Measurements from ENCODE around the gene RUNX1. TPM values are rescaled to one million over a fixed set of nuclear protein-coding genes. Genes with fewer than 3 reads are reported as not detected.

The RUNX1 gene
- total and polyA plus RNA-seq, 4 donors = 23.3 to 100 (median 33.4) TPM

DNA sequence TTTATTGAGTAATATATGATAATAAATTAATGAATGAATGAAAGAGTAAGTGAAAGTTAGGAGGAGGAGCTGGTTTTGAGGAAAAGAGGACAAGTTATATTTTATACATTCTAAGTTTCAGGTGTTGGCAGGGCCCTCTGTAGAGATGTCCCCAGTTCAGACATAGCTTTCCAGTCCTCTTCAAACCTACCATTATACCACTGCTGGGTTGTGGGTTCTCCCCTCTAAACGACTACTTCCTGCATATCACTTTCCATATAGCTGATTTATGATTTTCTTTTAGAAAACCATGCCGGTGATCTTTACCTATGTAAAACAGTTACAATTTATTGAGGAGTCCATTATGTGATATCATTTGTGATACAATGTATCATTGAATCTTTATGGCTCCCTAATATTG lies 116.9 kb downstream of the RUNX1 start:
- Histone ChIP-seq H3K27ac (ENCODE audit: low read depth in 1 of 2, low read length in 1 of 2) (no peak overlapping the region), H3K36me3 (ENCODE audit: control insufficient read depth in 4 of 4, insufficient read depth in 4 of 4, low read length in 4 of 4) (no peaks in the 10 kb centered on the region), H3K9me3 (ENCODE audit: control insufficient read depth in 4 of 4, insufficient read depth in 3 of 4, low read length in 3 of 4) (no peaks in the 10 kb centered on the region), H3K9ac (ENCODE audit: insufficient read depth in 1 of 2, low read length in 2 of 2) (no peak overlapping the region), H3K27me3 (ENCODE audit: control insufficient read depth in 3 of 3, insufficient read depth in 3 of 3, low read length in 2 of 3) (peaks cover 0 to 2% (median 0%) of the 10 kb centered on the region in 3 donors), H3K4me3 (no peak overlapping the region), H3K4me1 (ENCODE audit: control insufficient read depth in 5 of 5, insufficient read depth in 5 of 5, low read length in 5 of 5) (peaks cover 0 to 18% (median 3%) of the 10 kb centered on the region in 5 donors)
- TF ChIP-seq CTCF (IDR thresholded peaks at IDR 0.05; ENCODE audit: control extremely low read depth, extremely low read depth) = no peak
- WGBS, 2 donors = 36 to 67% methylated on average over 2 of the region's 2 CpGs
- DNase-seq (no peak), ATAC-seq (ENCODE audit: insufficient read depth, low FRiP score) (no peak)

GRCh38 chr21:34930971-34931370 lies 118.1 kb downstream of the RUNX1 start:
- Histone ChIP-seq H3K9ac (ENCODE audit: insufficient read depth in 1 of 2, low read length in 2 of 2) (no peak overlapping the region), H3K36me3 (ENCODE audit: control insufficient read depth in 4 of 4, insufficient read depth in 4 of 4, low read length in 4 of 4) (no peaks in the 10 kb centered on the region), H3K27me3 (ENCODE audit: control insufficient read depth in 3 of 3, insufficient read depth in 3 of 3, low read length in 2 of 3) (peaks cover 0 to 2% (median 0%) of the 10 kb centered on the region in 3 donors), H3K4me3 (no peak overlapping the region), H3K27ac (ENCODE audit: low read depth in 1 of 2, low read length in 1 of 2) (no peak overlapping the region), H3K9me3 (ENCODE audit: control insufficient read depth in 4 of 4, insufficient read depth in 3 of 4, low read length in 3 of 4) (no peaks in the 10 kb centered on the region), H3K4me1 (ENCODE audit: control insufficient read depth in 5 of 5, insufficient read depth in 5 of 5, low read length in 5 of 5) (peaks cover 0 to 9% (median 3%) of the 10 kb centered on the region in 5 donors)
- no peak for ATAC-seq (ENCODE audit: insufficient read depth, low FRiP score)
- WGBS, 2 donors = 62 to 65% methylated on average over 3 of the region's 3 CpGs
- DNase-seq = no peak
- no peak for TF ChIP-seq CTCF (IDR thresholded peaks at IDR 0.05; ENCODE audit: control extremely low read depth, extremely low read depth)

GRCh38 chr21:34928637-34929036 lies 120.5 kb downstream of the RUNX1 start:
- peaks cover 0 to 8% (median 3%) of the 10 kb centered on the region in 5 donors for H3K4me1 ChIP-seq (ENCODE audit: control insufficient read depth in 5 of 5, insufficient read depth in 5 of 5, low read length in 5 of 5)
- peaks cover 0 to 2% (median 0%) of the 10 kb centered on the region in 3 donors for H3K27me3 ChIP-seq (ENCODE audit: control insufficient read depth in 3 of 3, insufficient read depth in 3 of 3, low read length in 2 of 3)
- H3K36me3 ChIP-seq (ENCODE audit: control insufficient read depth in 4 of 4, insufficient read depth in 4 of 4, low read length in 4 of 4) = no peaks in the 10 kb centered on the region
- H3K4me3 ChIP-seq = no peak overlapping the region
- TF ChIP-seq CTCF (IDR thresholded peaks at IDR 0.05; ENCODE audit: control extremely low read depth, extremely low read depth) = no peak
- no peaks in the 10 kb centered on the region for H3K9me3 ChIP-seq (ENCODE audit: control insufficient read depth in 4 of 4, insufficient read depth in 3 of 4, low read length in 3 of 4)
- H3K9ac ChIP-seq (ENCODE audit: insufficient read depth in 1 of 2, low read length in 2 of 2) = no peak overlapping the region
- 90 to 93% methylated on average over 4 of the region's 4 CpGs for WGBS, 2 donors
- ATAC-seq (ENCODE audit: insufficient read depth, low FRiP score) (no peak), DNase-seq (no peak)
- no peak overlapping the region for H3K27ac ChIP-seq (ENCODE audit: low read depth in 1 of 2, low read length in 1 of 2)

- H3K27ac ChIP-seq (ENCODE audit: low read depth in 1 of 2, low read length in 1 of 2) = no peak overlapping the region
- no peak for DNase-seq
- ATAC-seq (ENCODE audit: insufficient read depth, low FRiP score) = no peak
- no peaks in the 10 kb centered on the region for H3K9me3 ChIP-seq (ENCODE audit: control insufficient read depth in 4 of 4, insufficient read depth in 3 of 4, low read length in 3 of 4)
- no peak overlapping the region for H3K4me3 ChIP-seq
- no peak overlapping the region for H3K9ac ChIP-seq (ENCODE audit: insufficient read depth in 1 of 2, low read length in 2 of 2)
- TF ChIP-seq CTCF (IDR thresholded peaks at IDR 0.05; ENCODE audit: control extremely low read depth, extremely low read depth) = no peak
- peaks cover 0 to 3% (median 2%) of the 10 kb centered on the region in 5 donors for H3K4me1 ChIP-seq (ENCODE audit: control insufficient read depth in 5 of 5, insufficient read depth in 5 of 5, low read length in 5 of 5)
- H3K36me3 ChIP-seq (ENCODE audit: control insufficient read depth in 4 of 4, insufficient read depth in 4 of 4, low read length in 4 of 4) = no peaks in the 10 kb centered on the region
- 80 to 82% methylated on average over 2 of the region's 2 CpGs for WGBS, 2 donors
- H3K27me3 ChIP-seq (ENCODE audit: control insufficient read depth in 3 of 3, insufficient read depth in 3 of 3, low read length in 2 of 3) = peaks cover 0 to 2% (median 0%) of the 10 kb centered on the region in 3 donors
Measured at GRCh38 chr21:34927992-34928391, 121.1 kb downstream of the RUNX1 start.

Data from lung (tissue), 12 donors.